ENCODE measurements around the gene LNP1. TPM values are rescaled to one million over a fixed set of nuclear protein-coding genes. Genes with fewer than 3 reads are reported as not detected.
"Not testable (repeated sequence)": the region's sequence is repeated elsewhere in the genome, so short reads cannot be mapped to it uniquely, and the experiment has no call there.

LNP1 gene
- 1.6 and 2.3 TPM in 2 replicates for total RNA-seq

GRCh38 chr3:100400780-100401673 lies at the start of gene LNP1, which contains the start of gene TOMM70:
Gene LNP1, plus strand, starts transcription at chr3:100401539. Its CDS starts 28,191 bp downstream, at chr3:100429730.
Gene TOMM70, minus strand, starts transcription at chr3:100401089. Its CDS starts 140 bp downstream, at chr3:100400949.
- peak; percentile 84 for DNase-seq (ENCODE audit: low read depth)
- H3K4me3 ChIP-seq (ENCODE audit: low read depth, low read length), result peak within 1 kb of the TSS; percentile 78
- TF ChIP-seq CTCF (conservative IDR thresholded peaks at IDR 0.05; ENCODE audit: low read depth, low read length), result no peak

GRCh38 chr3:100351770-100352169 lies 49.6 kb upstream of the LNP1 start:
- DNase-seq (ENCODE audit: low read depth); H3K4me3 ChIP-seq (ENCODE audit: low read depth, low read length): not testable (repeated sequence)

GRCh38 chr3:100352296-100353231 lies 48.8 kb upstream of the LNP1 start:
- H3K4me3 ChIP-seq (ENCODE audit: low read depth, low read length), result no peak overlapping the region
- DNase-seq (ENCODE audit: low read depth), result peak; percentile 49
- no peak for TF ChIP-seq CTCF (conservative IDR thresholded peaks at IDR 0.05; ENCODE audit: low read depth, low read length)

- no peak for TF ChIP-seq CTCF (conservative IDR thresholded peaks at IDR 0.05; ENCODE audit: low read depth, low read length)
- DNase-seq (ENCODE audit: low read depth), result no peak
- H3K4me3 ChIP-seq (ENCODE audit: low read depth, low read length), result no peak overlapping the region
These were observed 46.5 kb upstream of the LNP1 start for GRCh38 chr3:100354850-100355249.

- no peak overlapping the region for H3K4me3 ChIP-seq (ENCODE audit: low read depth, low read length)
- TF ChIP-seq CTCF (conservative IDR thresholded peaks at IDR 0.05; ENCODE audit: low read depth, low read length), result no peak
- DNase-seq (ENCODE audit: low read depth), result peak; percentile 68
These were observed 42.9 kb upstream of the LNP1 start for GRCh38 chr3:100358413-100358812.

GRCh38 chr3:100359035-100359434 lies 42.3 kb upstream of the LNP1 start:
- DNase-seq (ENCODE audit: low read depth), result peak; percentile 56
- TF ChIP-seq CTCF (conservative IDR thresholded peaks at IDR 0.05; ENCODE audit: low read depth, low read length), result no peak
- H3K4me3 ChIP-seq (ENCODE audit: low read depth, low read length), result no peak overlapping the region
